GM20000 (cell line): Measurements from ENCODE around the gene FTCD.
"Not testable (repeated sequence)": the region's sequence is repeated elsewhere in the genome, so short reads cannot be mapped to it uniquely, and the experiment has no call there.

Experiments
- DNase-seq: peaks from one replicate; pipeline ENCODE4 v3.0.0; 2012; ENCODE audit warnings: low spot score
- TF ChIP-seq, protein P1 (sequence below): IDR thresholded peaks from 2 replicates; pipeline ENCODE4 v1.5.1; 2012; ENCODE audit warnings: mild to moderate bottlenecking, control low read depth; ENCODE audit errors: extremely low read depth, missing control alignments

Gene FTCD, protein sequence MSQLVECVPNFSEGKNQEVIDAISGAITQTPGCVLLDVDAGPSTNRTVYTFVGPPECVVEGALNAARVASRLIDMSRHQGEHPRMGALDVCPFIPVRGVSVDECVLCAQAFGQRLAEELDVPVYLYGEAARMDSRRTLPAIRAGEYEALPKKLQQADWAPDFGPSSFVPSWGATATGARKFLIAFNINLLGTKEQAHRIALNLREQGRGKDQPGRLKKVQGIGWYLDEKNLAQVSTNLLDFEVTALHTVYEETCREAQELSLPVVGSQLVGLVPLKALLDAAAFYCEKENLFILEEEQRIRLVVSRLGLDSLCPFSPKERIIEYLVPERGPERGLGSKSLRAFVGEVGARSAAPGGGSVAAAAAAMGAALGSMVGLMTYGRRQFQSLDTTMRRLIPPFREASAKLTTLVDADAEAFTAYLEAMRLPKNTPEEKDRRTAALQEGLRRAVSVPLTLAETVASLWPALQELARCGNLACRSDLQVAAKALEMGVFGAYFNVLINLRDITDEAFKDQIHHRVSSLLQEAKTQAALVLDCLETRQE

DNA sequence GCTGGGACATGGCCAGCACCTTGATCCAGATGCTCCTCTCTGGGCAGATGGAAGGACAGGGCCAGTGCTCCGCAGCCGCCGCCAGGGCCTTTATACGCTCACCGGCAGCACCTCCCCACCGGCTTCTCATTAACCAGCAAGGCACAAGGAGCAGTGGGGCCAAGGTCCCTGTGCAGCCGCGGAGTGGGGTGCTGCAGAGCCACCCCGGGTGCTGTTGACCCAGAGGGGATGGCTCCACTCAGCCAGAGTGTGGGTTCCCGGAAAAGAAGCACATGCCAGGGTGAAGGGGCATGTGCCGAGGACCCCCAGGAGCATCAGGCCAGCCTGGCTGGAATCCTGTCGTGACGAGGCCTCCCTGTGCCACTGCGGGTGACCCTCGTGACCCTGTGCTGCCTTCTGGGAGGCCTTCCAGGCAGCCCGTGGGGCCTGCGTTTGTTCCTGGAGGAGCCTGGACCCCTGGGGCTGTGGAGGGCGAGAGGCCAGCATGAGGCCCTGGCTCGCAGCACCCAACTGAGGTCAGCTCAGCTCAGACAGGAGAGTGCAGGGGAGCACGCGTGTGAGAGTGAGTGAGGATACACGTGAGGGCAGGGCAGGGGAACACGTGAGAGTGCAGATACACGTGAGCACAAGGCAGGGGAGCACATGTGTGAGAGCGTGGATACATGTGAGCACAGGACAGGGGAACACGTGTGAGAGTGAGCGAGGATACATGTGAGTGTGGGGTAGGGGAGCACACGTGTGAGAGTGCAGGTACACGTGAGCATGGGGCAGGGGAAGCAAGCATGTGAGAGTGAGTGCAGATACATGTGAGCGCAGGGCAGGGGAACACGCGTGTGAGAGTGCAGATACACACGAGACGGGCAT, at the start of gene FTCD:
Gene FTCD (minus strand): TSS at position 66 of the 864 bp plus-strand sequence. CDS start 56 bp downstream, at position 10.
- TF ChIP-seq, protein P1, sequence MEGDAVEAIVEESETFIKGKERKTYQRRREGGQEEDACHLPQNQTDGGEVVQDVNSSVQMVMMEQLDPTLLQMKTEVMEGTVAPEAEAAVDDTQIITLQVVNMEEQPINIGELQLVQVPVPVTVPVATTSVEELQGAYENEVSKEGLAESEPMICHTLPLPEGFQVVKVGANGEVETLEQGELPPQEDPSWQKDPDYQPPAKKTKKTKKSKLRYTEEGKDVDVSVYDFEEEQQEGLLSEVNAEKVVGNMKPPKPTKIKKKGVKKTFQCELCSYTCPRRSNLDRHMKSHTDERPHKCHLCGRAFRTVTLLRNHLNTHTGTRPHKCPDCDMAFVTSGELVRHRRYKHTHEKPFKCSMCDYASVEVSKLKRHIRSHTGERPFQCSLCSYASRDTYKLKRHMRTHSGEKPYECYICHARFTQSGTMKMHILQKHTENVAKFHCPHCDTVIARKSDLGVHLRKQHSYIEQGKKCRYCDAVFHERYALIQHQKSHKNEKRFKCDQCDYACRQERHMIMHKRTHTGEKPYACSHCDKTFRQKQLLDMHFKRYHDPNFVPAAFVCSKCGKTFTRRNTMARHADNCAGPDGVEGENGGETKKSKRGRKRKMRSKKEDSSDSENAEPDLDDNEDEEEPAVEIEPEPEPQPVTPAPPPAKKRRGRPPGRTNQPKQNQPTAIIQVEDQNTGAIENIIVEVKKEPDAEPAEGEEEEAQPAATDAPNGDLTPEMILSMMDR, result no peak
- DNase-seq, result no peak

DNA sequence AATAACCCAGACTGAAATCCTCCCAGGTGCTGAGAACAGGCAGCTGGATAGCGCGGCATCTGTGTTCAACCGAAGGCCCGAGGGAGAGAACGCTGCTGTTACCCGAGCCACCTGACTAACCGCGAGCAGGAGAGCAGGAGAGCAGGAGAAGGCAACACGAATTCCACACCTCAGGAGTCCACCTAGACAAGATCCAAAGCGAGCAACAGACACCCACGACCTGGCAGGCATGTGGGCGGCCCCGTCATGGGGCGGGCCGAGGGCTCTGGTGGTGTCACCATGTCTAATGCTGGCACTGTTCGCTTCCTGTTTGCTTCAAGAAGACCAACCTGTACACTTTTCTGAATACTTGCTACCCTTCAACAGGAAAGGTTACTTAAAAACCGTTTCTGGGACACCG, 49.8 kb upstream of the FTCD start:
- DNase-seq, result no peak
- TF ChIP-seq, protein P1, result no peak

DNA sequence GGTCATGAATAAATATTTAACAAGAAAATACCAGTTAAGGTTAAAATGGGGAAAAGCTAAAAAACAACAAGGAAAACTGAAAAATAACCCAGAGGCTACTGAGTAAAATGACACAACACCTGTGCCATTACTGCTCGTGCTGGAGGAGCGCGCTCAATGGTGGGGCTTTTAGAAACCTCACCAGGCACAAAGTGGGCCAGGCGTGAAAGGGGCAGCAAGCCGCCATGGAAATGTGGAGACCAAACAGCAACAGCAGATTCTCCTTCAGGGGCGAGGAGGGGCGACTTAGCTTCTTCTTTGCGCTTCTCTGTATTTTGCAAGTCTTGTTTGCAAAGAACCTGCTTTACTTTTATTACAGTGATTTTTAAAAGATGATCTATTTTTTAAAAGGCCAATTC, 47.8 kb upstream of the FTCD start:
- no peak for DNase-seq

DNA sequence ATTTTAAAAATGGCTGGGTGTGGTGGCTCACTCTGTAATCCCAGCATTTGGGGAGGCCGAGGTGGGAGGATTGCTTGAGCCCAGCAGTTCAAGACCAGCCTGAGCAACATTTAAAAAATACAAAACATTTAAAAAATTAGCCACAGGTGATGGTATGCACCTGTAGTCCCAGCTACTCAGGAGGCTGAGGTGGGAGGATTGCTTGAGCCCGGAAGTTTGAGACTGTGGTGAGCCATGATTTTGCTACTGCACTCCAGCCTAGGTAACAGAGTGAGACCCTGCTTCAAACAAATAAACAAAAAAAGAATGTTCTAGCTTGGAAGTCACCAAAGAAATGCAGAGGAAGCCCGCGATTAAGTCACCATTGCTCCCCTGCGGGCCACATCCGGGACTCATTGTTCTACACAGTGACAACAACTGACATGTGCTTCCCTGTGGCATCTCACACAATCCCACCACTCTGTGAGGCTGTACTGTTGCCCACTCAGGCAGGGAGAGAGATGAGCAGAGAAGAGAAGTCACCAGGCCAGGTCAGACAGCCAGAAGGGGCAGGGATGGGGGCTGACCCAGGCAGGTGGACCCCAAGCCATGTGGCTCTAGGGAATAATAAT, 47.3 kb upstream of the FTCD start:
- TF ChIP-seq, protein P1, result no peak
- no peak for DNase-seq

More for the DNA sequence above, 47.8 kb upstream of the FTCD start:
- TF ChIP-seq, protein P1, result no peak

DNA sequence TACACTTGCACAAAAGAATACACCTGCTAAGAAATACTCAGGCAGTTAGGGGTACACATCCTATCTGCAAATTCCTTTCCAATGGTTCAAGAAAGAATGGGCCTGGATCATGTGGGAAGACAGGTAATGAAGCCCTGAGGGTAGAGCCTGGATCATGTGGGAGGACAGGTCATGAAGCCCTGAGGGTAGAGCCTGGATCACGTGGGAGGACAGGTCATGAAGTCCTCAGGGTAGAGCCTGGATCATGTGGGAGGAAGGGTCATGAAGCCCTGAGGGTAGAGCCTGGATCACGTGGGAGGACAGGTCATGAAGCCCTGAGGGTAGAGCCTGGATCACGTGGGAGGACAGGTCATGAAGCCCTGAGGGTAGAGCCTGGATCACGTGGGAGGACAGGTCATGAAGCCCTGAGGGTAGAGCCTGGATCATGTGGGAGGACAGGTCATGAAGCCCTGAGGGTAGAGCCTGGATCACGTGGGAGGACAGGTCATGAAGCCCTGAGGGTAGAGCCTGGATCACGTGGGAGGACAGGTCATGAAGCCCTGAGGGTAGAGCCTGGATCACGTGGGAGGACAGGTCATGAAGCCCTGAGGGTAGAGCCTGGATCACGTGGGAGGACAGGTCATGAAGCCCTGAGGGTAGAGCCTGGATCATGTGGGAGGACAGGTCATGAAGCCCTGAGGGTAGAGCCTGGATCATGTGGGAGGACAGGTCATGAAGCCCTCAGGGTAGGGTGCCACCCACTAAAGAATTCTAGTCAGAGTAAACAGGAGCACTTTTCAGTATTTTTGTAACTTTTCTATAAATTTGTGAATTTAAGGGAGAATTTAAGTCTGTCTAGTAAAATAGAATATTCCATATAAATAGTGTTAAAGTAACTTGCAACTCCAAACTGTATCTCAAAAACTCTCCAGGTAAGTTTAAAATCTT, 45.8 kb upstream of the FTCD start:
- not testable (repeated sequence) for DNase-seq

DNA sequence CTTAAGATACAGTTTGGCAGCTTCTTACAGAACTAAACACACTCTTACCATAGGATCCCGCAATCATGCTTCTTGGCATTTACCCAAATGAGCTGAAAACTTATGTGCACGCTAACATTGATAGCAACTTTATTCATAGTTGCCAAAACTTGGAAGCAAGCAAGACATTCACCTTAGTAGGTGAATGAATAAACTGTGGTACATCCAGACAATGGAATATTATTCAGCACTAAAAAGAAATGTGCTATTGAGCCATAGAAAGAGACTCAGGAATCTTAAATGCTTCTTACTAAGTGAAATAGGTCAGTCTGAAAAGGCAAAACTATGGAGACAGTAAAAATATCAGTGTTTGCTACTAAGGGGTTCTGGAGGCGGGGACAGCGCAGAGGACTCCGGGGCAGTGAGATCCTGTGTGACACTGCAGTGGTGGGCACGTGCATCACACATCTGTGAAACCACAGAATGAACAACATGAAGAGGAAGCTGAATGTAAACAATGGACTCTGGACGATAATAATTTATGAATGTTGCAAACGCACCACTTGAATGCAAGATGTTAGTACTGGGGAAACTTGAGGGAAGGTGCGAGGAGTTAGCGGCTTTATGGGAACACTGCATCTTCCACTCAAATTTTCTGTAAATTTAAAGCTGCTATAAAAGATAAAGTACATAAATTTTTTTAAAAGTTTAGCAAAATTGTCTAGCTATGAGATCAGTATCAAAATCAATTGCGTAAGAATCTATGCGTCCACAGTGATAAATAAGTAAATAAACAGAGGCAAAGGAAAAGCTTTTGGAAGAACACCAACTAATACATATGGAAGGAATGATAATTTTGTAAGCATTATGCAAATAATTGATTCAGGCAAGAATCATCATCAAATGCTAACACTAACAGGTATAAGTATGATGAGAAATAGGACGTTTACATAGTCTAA, 44.3 kb upstream of the FTCD start:
- no peak for DNase-seq
- TF ChIP-seq, protein P1, result no peak
